Panc1 (cell line): ENCODE results near the gene METRN.

Experiments used
- CTCF ChIP-seq: fragments of 450-650 bp; IDR thresholded peaks from 2 replicates; pipeline ENCODE4 v1.5.1; 2017; ENCODE audit warnings: mild to moderate bottlenecking
- POLR2AphosphoS5 ChIP-seq: IDR thresholded peaks from 2 replicates; pipeline ENCODE4 v1.6.1; 2012; ENCODE audit warnings: mild to moderate bottlenecking, low read depth, low read length, moderate library complexity
- REST ChIP-seq, 2 experiments: IDR thresholded peaks; 2 replicates each; pipeline ENCODE4 v1.6.1; 2011 to 2012; ENCODE audit warnings: low read depth in 2 of 2, control low read depth in 1 of 2, low read length in 1 of 2, mild to moderate bottlenecking in 1 of 2, moderate library complexity in 1 of 2; ENCODE audit not compliant: insufficient read depth in 1 of 2
- SIN3A ChIP-seq: IDR thresholded peaks from 2 replicates; pipeline ENCODE4 v1.6.1; 2012; ENCODE audit warnings: low read depth, mild to moderate bottlenecking, low read length, moderate library complexity, borderline replicate concordance; ENCODE audit not compliant: insufficient read depth

- no peak for TF ChIP-seq CTCF
- no peak for TF ChIP-seq POLR2AphosphoS5
- no peak for TF ChIP-seq REST (IDR thresholded peaks at IDR 0.05; ENCODE audit: insufficient read depth in 1 of 2, low read depth in 2 of 2, low read length in 1 of 2)
- no peak for TF ChIP-seq SIN3A
These were observed 37.4 kb upstream of the METRN start for GRCh38 chr16:677316-678190.
